Breast epithelium (tissue), 4 donors: ENCODE data around the gene STX12. TPM values are rescaled to one million over a fixed set of nuclear protein-coding genes. Genes with fewer than 3 reads are reported as not detected.
A peak's percentile ranks its signal among the peaks of the same experiment; 100 is the strongest.

ENCODE experiments used
- DNase-seq, 2 donors: peaks; one replicate each; pipeline ENCODE4 v3.0.0-alpha.2; 2019; ENCODE audit warnings: low spot score in 2 of 2
- H3K27ac ChIP-seq, 2 donors: fragments of 200-600 bp; sonication (generic) in 1 of 2; one replicate each; pipeline ENCODE4 v1.5.1; 2016 to 2019; ENCODE audit warnings: mild to moderate bottlenecking in 1 of 2
- H3K27me3 ChIP-seq, 2 donors: fragments of 200-600 bp; sonication (generic) in 1 of 2; one replicate each; pipeline versions ENCODE4 v1.5.1 to v1.6.0; 2017 to 2019; ENCODE audit warnings: control low read depth in 1 of 2, mild to moderate bottlenecking in 1 of 2
- H3K36me3 ChIP-seq: fragments of 200-600 bp; one replicate; pipeline ENCODE4 v1.5.1; 2019
- H3K4me1 ChIP-seq, 2 donors: fragments of 200-600 bp; sonication (generic); one replicate each; pipeline ENCODE4 v1.5.1; 2016 to 2019; ENCODE audit warnings: control low read depth in 1 of 2
- H3K4me3 ChIP-seq, 3 donors: fragments of 200-600 bp; sonication (generic); 1 replicate in 2 of 3; 2 replicates in 1 of 3; pipeline ENCODE4 v1.5.1; 2016 to 2019; ENCODE audit warnings: mild to moderate bottlenecking in 3 of 3, moderate library complexity in 2 of 3
- H3K9me3 ChIP-seq, 2 donors: fragments of 200-600 bp; sonication (generic) in 1 of 2; one replicate each; pipeline ENCODE4 v1.5.1; 2016 to 2019; ENCODE audit warnings: control low read depth in 1 of 2
- CTCF ChIP-seq, 3 donors: fragments of 450-650 bp; IDR thresholded peaks; one replicate each; pipeline ENCODE4 v1.5.1; 2016 to 2017; ENCODE audit warnings: antibody characterized with exemption in 3 of 3, mild to moderate bottlenecking in 3 of 3, moderate library complexity in 3 of 3
- POLR2A ChIP-seq: fragments of 450-650 bp; IDR thresholded peaks from one replicate; pipeline ENCODE4 v1.6.1; 2016; ENCODE audit warnings: antibody characterized with exemption, mild to moderate bottlenecking, moderate library complexity
- POLR2AphosphoS5 ChIP-seq, 3 donors: sonication (generic); formaldehyde crosslinking; IDR thresholded peaks; one replicate each; pipeline ENCODE4 v1.6.1; 2017; ENCODE audit warnings: antibody characterized with exemption in 3 of 3
- intact Hi-C: fragments of 100-400 bp; cut with DNase I; formaldehyde crosslinking; loops from one replicate; pipeline ENCODE4 v1.15.1; 2023; ENCODE audit warnings: low total_unique reads
- total RNA-seq, 3 donors: library from RNA; depleted of rRNA; stranded (reverse); fragments of >200 nt; gene quantifications; one replicate each; pipeline ENCODE4 v1.1.0, GENCODE V29; 2016

STX12 gene
- total RNA-seq, 3 donors from 2014 or later = 62.3 to 165 (median 80.8) TPM

GRCh38 chr1:27831568-27832410 is 58.8 kb downstream of the STX12 start:
- Histone ChIP-seq H3K27me3 (no peaks in the 10 kb centered on the region), H3K36me3 (no peaks in the 10 kb centered on the region), H3K4me3 (peak overlapping the region; percentile 72 to 94 (median 74)), H3K27ac (no peak overlapping the region), H3K9me3 (no peaks in the 10 kb centered on the region), H3K4me1 (peaks cover 5 to 14% of the 10 kb centered on the region in 2 donors)
- no peak for TF ChIP-seq POLR2A
- no peak for TF ChIP-seq POLR2AphosphoS5 (IDR thresholded peaks at IDR 0.05)
- TF ChIP-seq CTCF (IDR thresholded peaks at IDR 0.05) = no peak
- intact Hi-C loops = no loop called here
- DNase-seq = no peak

- Histone ChIP-seq H3K4me3 (no peak overlapping the region), H3K4me1 (peaks cover 5 to 14% of the 10 kb centered on the region in 2 donors), H3K9me3 (no peaks in the 10 kb centered on the region), H3K36me3 (no peaks in the 10 kb centered on the region), H3K27me3 (no peaks in the 10 kb centered on the region), H3K27ac (no peak overlapping the region)
- DNase-seq = no peak
- intact Hi-C loops = no loop called here
- no peak for TF ChIP-seq POLR2A
- TF ChIP-seq POLR2AphosphoS5 (IDR thresholded peaks at IDR 0.05) = no peak
- TF ChIP-seq CTCF (IDR thresholded peaks at IDR 0.05) = no peak
Observed at GRCh38 chr1:27832762-27833161, 59.7 kb downstream of the STX12 start.

- TF ChIP-seq POLR2AphosphoS5 (IDR thresholded peaks at IDR 0.05) (no peak), POLR2A (no peak), CTCF (IDR thresholded peaks at IDR 0.05) (no peak)
- H3K36me3 ChIP-seq = no peaks in the 10 kb centered on the region
- H3K4me3 ChIP-seq = no peak overlapping the region
- DNase-seq = no peak
- no peaks in the 10 kb centered on the region for H3K27me3 ChIP-seq
- peaks cover 5 to 14% of the 10 kb centered on the region in 2 donors for H3K4me1 ChIP-seq
- H3K27ac ChIP-seq = no peak overlapping the region
- H3K9me3 ChIP-seq = no peaks in the 10 kb centered on the region
- intact Hi-C loops = no loop called here
Observed at GRCh38 chr1:27833470-27833869, 60.5 kb downstream of the STX12 start.

GRCh38 chr1:27835046-27835445 is 62.0 kb downstream of the STX12 start:
- Histone ChIP-seq H3K27ac (no peak overlapping the region), H3K27me3 (no peaks in the 10 kb centered on the region), H3K36me3 (no peaks in the 10 kb centered on the region), H3K9me3 (no peaks in the 10 kb centered on the region), H3K4me3 (no peak overlapping the region), H3K4me1 (peaks cover 5 to 14% of the 10 kb centered on the region in 2 donors)
- DNase-seq = no peak
- intact Hi-C loops = no loop called here
- TF ChIP-seq CTCF (IDR thresholded peaks at IDR 0.05) = no peak

GRCh38 chr1:27835501-27835900 is 62.5 kb downstream of the STX12 start:
- Histone ChIP-seq H3K4me1 (peaks cover 5 to 14% of the 10 kb centered on the region in 2 donors), H3K27ac (no peak overlapping the region), H3K4me3 (no peak overlapping the region), H3K9me3 (no peaks in the 10 kb centered on the region), H3K36me3 (no peaks in the 10 kb centered on the region), H3K27me3 (no peaks in the 10 kb centered on the region)
- DNase-seq = no peak
- TF ChIP-seq CTCF (IDR thresholded peaks at IDR 0.05) = no peak
- intact Hi-C loops = no loop called here
